Measurements from ENCODE around the gene NWD2.
"Not testable (repeated sequence)": the region's sequence is repeated elsewhere in the genome, so short reads cannot be mapped to it uniquely, and the experiment has no call there.

The NWD2 gene, protein sequence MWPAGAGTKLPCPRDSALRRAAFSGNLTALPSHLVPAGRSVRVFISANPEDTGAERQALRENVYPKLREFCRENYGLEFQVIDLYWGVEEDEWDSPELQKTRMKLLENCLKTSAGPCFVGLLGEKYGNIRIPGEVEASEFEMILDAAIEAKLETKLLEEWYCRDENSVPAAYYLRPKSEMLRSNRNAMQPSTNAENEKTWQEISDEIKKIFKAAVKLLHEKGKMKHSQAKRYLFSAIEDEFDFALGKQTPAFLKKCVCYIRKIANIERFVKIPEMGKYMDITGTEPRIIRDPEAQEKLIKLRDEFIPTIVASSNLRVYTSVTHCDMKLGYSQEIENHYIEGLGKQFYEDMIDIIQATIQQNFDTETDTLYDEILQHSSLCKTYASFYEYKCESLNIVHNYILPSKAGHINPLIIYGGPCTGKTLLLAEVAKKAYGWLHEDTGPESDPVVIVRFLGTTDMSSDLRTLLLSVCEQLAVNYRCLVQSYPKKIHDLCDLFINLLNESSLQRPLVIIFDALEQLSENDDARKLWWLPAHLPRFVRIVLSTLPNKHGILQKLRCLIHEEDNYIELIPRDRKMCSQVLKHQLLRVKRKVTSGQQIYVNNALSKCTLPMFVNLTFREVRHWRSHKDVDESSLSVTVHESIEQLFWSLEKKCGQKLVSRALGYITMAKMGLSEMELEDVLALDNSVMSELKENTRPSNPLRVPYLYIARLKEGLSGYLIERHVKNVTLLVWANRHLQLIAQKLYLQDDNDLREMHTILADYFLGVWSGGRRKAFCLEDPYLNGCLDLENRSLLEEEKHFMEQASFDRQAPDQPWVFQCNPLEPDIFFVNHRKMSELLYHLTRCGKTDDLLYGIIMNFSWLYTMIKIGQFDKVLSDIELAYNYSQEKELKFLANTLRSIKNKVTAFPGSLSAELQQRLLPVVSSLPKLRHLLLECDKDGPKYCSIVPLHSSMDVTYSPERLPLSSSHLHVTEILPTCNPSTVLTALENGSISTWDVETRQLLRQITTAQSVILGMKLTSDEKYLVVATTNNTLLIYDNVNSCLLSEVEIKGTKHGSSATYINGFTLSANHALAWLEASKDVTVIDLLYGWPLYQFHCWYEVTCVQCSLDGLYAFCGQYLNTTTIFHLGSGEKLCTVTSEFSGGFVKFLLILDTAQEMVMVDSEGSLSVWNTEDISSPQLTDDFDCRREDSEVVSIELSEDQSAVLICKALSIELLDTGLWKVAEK (N-terminal part only)

DNA sequence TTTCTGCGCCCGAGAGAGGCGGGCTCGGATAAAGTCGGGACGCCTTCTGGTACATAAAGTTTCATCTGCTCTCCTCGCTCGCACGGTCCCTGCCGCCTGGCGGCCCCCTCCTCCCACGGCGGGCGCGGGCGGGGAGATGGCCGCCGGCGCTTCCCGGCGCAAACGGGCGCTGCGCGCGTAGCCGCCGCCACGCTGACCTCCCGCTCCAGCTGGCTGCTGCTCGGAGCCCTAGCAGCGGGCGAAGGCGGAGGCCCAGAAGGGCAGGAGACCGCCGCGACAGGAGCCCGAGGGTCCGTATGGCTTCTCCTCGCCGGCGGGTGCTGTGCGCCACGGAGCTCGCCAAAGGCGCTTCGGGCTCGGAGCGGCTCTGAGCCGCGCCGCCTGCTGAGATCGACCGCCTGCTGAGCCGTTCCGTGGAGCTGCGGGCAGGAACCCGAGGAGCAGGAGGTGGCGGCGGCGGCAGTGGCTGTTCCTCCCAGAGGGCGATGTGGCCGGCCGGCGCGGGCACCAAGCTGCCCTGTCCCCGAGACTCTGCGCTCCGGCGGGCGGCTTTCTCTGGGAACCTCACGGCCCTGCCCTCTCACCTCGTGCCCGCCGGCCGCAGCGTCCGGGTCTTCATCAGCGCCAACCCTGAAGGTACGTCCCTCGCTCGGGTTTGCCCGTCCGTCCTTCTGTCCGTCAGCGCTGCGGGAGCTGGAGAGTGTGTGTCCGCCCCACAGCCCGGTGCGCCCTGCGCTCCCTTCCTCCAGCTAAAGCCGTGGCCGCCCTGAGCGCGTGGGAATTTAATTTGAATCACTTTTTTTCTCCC lies at the start of gene NWD2:
Gene NWD2 (plus strand): TSS at position 161 of the 808 bp plus-strand sequence. CDS start 325 bp downstream, at position 486.
- no peaks in the 10 kb centered on the region for H3K36me3 ChIP-seq (ENCODE audit: insufficient read depth, insufficient read length, low read length)
- DNase-seq (ENCODE audit: low read depth, low spot score) = peak; percentile 5
- H3K27me3 ChIP-seq (ENCODE audit: insufficient read depth, insufficient read length) = peaks cover 38% of the 10 kb centered on the region
- H3K4me1 ChIP-seq (ENCODE audit: insufficient read depth, insufficient read length) = no peaks in the 10 kb centered on the region
- H3K4me3 ChIP-seq (ENCODE audit: insufficient read length, low read depth) = peak within 1 kb of the TSS; percentile 55
- peak within 1 kb of the TSS; percentile 76 for H3K9ac ChIP-seq (ENCODE audit: insufficient read length, low read depth)
- no peaks in the 10 kb centered on the region for H3K9me3 ChIP-seq (ENCODE audit: insufficient read depth, low read length)
- TF ChIP-seq YY1 (IDR thresholded peaks at IDR 0.05; ENCODE audit: insufficient read depth, insufficient read length) (no peak), SUZ12 (IDR thresholded peaks at IDR 0.05; ENCODE audit: extremely low read depth, insufficient read depth, insufficient read length) (no peak), ZNF274 (IDR thresholded peaks at IDR 0.05; ENCODE audit: low read depth, low read length) (no peak)

DNA sequence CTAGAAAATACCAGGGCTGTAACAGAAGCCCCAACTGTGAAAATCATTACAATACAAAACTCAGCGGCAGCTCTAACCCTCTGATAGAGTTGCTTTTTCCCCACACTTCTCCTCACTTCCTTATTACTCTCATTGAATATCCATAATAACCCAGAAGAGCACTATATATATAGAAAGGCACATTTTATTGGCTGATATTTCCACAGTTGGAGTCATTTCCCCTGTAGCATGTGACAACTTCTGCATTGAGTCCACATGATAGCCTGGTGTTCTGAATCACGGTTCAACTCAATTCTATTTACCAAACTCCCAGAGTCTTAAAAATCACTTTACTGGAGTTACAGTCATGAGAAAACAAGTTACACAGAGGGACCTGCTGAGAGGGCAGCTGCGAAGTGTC lies 46.6 kb upstream of the NWD2 start:
- no peaks in the 10 kb centered on the region for H3K27me3 ChIP-seq (ENCODE audit: insufficient read depth, insufficient read length)

GRCh38 chr4:37204740-37205139 lies 39.8 kb upstream of the NWD2 start:
- not testable (repeated sequence) for H3K9ac ChIP-seq (ENCODE audit: insufficient read length, low read depth); H3K9me3 ChIP-seq (ENCODE audit: insufficient read depth, low read length); H3K27me3 ChIP-seq (ENCODE audit: insufficient read depth, insufficient read length); H3K36me3 ChIP-seq (ENCODE audit: insufficient read depth, insufficient read length, low read length); H3K4me1 ChIP-seq (ENCODE audit: insufficient read depth, insufficient read length); DNase-seq (ENCODE audit: low read depth, low spot score); H3K4me3 ChIP-seq (ENCODE audit: insufficient read length, low read depth)

More for the DNA sequence above, 46.6 kb upstream of the NWD2 start:
- DNase-seq (ENCODE audit: low read depth, low spot score) = no peak
- Histone ChIP-seq H3K36me3 (ENCODE audit: insufficient read depth, insufficient read length, low read length) (no peaks in the 10 kb centered on the region), H3K4me3 (ENCODE audit: insufficient read length, low read depth) (no peak overlapping the region), H3K9ac (ENCODE audit: insufficient read length, low read depth) (no peak overlapping the region), H3K4me1 (ENCODE audit: insufficient read depth, insufficient read length) (no peaks in the 10 kb centered on the region), H3K9me3 (ENCODE audit: insufficient read depth, low read length) (no peaks in the 10 kb centered on the region)
- TF ChIP-seq ZNF274 (IDR thresholded peaks at IDR 0.05; ENCODE audit: low read depth, low read length) (no peak), YY1 (IDR thresholded peaks at IDR 0.05; ENCODE audit: insufficient read depth, insufficient read length) (no peak), SUZ12 (IDR thresholded peaks at IDR 0.05; ENCODE audit: extremely low read depth, insufficient read depth, insufficient read length) (no peak)

GRCh38 chr4:37216209-37216608 lies 28.3 kb upstream of the NWD2 start:
- Histone ChIP-seq H3K4me1 (ENCODE audit: insufficient read depth, insufficient read length) (no peaks in the 10 kb centered on the region), H3K27me3 (ENCODE audit: insufficient read depth, insufficient read length) (no peaks in the 10 kb centered on the region), H3K36me3 (ENCODE audit: insufficient read depth, insufficient read length, low read length) (no peaks in the 10 kb centered on the region), H3K9me3 (ENCODE audit: insufficient read depth, low read length) (no peaks in the 10 kb centered on the region), H3K4me3 (ENCODE audit: insufficient read length, low read depth) (no peak overlapping the region), H3K9ac (ENCODE audit: insufficient read length, low read depth) (no peak overlapping the region)
- TF ChIP-seq ZNF274 (IDR thresholded peaks at IDR 0.05; ENCODE audit: low read depth, low read length) = no peak
- no peak for TF ChIP-seq YY1 (IDR thresholded peaks at IDR 0.05; ENCODE audit: insufficient read depth, insufficient read length)
- no peak for TF ChIP-seq SUZ12 (IDR thresholded peaks at IDR 0.05; ENCODE audit: extremely low read depth, insufficient read depth, insufficient read length)
- no peak for DNase-seq (ENCODE audit: low read depth, low spot score)

DNA sequence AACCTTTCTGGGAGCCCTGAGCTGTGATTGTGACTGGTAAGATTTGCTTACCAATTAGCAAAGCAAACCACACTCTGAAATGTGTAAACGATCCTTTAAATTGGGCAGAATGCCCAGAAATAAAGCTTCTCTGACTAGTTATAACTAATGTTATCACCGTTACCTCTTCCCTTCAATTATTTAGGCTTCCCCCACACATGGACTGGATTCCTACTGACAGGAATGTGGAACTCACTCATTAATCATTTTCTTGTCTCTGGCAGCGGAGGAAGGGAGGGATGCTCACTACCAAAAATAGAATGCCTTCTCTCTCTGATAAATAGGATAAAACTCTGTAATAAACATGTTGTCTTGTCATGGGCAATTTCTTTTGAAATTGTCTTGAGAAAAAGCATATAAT lies 25.3 kb upstream of the NWD2 start:
- DNase-seq (ENCODE audit: low read depth, low spot score) = no peak
- no peaks in the 10 kb centered on the region for H3K27me3 ChIP-seq (ENCODE audit: insufficient read depth, insufficient read length)
- H3K9me3 ChIP-seq (ENCODE audit: insufficient read depth, low read length) = no peaks in the 10 kb centered on the region
- TF ChIP-seq YY1 (IDR thresholded peaks at IDR 0.05; ENCODE audit: insufficient read depth, insufficient read length) (no peak), SUZ12 (IDR thresholded peaks at IDR 0.05; ENCODE audit: extremely low read depth, insufficient read depth, insufficient read length) (no peak), ZNF274 (IDR thresholded peaks at IDR 0.05; ENCODE audit: low read depth, low read length) (no peak)
- H3K4me3 ChIP-seq (ENCODE audit: insufficient read length, low read depth) = no peak overlapping the region
- H3K9ac ChIP-seq (ENCODE audit: insufficient read length, low read depth) = no peak overlapping the region
- no peaks in the 10 kb centered on the region for H3K4me1 ChIP-seq (ENCODE audit: insufficient read depth, insufficient read length)
- H3K36me3 ChIP-seq (ENCODE audit: insufficient read depth, insufficient read length, low read length) = no peaks in the 10 kb centered on the region

- no peaks in the 10 kb centered on the region for H3K27me3 ChIP-seq (ENCODE audit: insufficient read depth, insufficient read length)
Observed at GRCh38 chr4:37219990-37220389, 24.6 kb upstream of the NWD2 start.

More at GRCh38 chr4:37219990-37220389, 24.6 kb upstream of the NWD2 start:
- no peaks in the 10 kb centered on the region for H3K9me3 ChIP-seq (ENCODE audit: insufficient read depth, low read length)
- TF ChIP-seq ZNF274 (IDR thresholded peaks at IDR 0.05; ENCODE audit: low read depth, low read length) (no peak), YY1 (IDR thresholded peaks at IDR 0.05; ENCODE audit: insufficient read depth, insufficient read length) (no peak), SUZ12 (IDR thresholded peaks at IDR 0.05; ENCODE audit: extremely low read depth, insufficient read depth, insufficient read length) (no peak)
- no peaks in the 10 kb centered on the region for H3K36me3 ChIP-seq (ENCODE audit: insufficient read depth, insufficient read length, low read length)
- no peak for DNase-seq (ENCODE audit: low read depth, low spot score)
- H3K9ac ChIP-seq (ENCODE audit: insufficient read length, low read depth) = no peak overlapping the region
- no peaks in the 10 kb centered on the region for H3K4me1 ChIP-seq (ENCODE audit: insufficient read depth, insufficient read length)
- H3K4me3 ChIP-seq (ENCODE audit: insufficient read length, low read depth) = no peak overlapping the region

Measured in NT2/D1 (cell line).